PC-3 (cell line): ENCODE data around the gene PRXL2B.

Experiments
- CTCF ChIP-seq: fragments of 300-600 bp; sonication (generic); conservative IDR thresholded peaks from 2 replicates; pipeline ENCODE4 v1.5.1; 2017; ENCODE audit warnings: antibody characterized with exemption, low read depth, mild to moderate bottlenecking, low read length
- EZH2 ChIP-seq: fragments of 300-600 bp; sonication (generic); IDR thresholded peaks from one replicate; pipeline ENCODE4 v1.6.1; 2017; ENCODE audit warnings: antibody characterized with exemption, mild to moderate bottlenecking, low read length; ENCODE audit not compliant: unreplicated experiment

- TF ChIP-seq CTCF = no peak
- TF ChIP-seq EZH2 = no peak
These were observed 46.2 kb downstream of the PRXL2B start, which contains the start of gene MMEL1 for GRCh38 chr1:2632561-2633361.
